22Rv1 (cell line): ENCODE data around the gene MAPK6.

Experiments used
- ZFX ChIP-seq: fragments of 450-650 bp; IDR thresholded peaks from 2 replicates; pipeline ENCODE4 v1.6.1; 2017; ENCODE audit warnings: antibody characterized with exemption, borderline replicate concordance
- TF ChIP-seq, protein P1 (sequence below): fragments of 450-650 bp; IDR thresholded peaks from 2 replicates; pipeline ENCODE4 v1.5.1; 2017; ENCODE audit warnings: mild to moderate bottlenecking

- TF ChIP-seq, protein P1, sequence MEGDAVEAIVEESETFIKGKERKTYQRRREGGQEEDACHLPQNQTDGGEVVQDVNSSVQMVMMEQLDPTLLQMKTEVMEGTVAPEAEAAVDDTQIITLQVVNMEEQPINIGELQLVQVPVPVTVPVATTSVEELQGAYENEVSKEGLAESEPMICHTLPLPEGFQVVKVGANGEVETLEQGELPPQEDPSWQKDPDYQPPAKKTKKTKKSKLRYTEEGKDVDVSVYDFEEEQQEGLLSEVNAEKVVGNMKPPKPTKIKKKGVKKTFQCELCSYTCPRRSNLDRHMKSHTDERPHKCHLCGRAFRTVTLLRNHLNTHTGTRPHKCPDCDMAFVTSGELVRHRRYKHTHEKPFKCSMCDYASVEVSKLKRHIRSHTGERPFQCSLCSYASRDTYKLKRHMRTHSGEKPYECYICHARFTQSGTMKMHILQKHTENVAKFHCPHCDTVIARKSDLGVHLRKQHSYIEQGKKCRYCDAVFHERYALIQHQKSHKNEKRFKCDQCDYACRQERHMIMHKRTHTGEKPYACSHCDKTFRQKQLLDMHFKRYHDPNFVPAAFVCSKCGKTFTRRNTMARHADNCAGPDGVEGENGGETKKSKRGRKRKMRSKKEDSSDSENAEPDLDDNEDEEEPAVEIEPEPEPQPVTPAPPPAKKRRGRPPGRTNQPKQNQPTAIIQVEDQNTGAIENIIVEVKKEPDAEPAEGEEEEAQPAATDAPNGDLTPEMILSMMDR = no peak
- no peak for TF ChIP-seq ZFX
Observed at GRCh38 chr15:52109559-52110451, 90.8 kb downstream of the MAPK6 start.
